Measurements from ENCODE around the gene SAMD7.

SAMD7 gene

GRCh38 chr3:169969174-169970095 is 58.1 kb downstream of the SAMD7 start:
- ChIA-PET CTCF (interaction anchor here (0.6 to 1.0 kb wide), 2 partner anchors 50 to 68 kb away, joined by 3 read pairs; partner anchors contain the start of gene GPR160), POLR2A (no interaction called here)
- H3K9me3 ChIP-seq (ENCODE audit: control insufficient read depth, insufficient read depth, low read depth, low read length), result no peaks in the 10 kb centered on the region
- no peaks in the 10 kb centered on the region for H3K4me1 ChIP-seq (ENCODE audit: control insufficient read depth, insufficient read depth, low read length)
- H3K36me3 ChIP-seq (ENCODE audit: control insufficient read depth in 2 of 2, insufficient read depth in 1 of 2, low read length in 2 of 2), result peaks cover 0 to 9% of the 10 kb centered on the region in 2 experiments; a peak in 1 of 3 replicates
- TF ChIP-seq KLF9 (tag by site-specific recombination; IDR thresholded peaks at IDR 0.05; ENCODE audit: low read depth) (no peak), ZNF37A (tag by site-specific recombination; IDR thresholded peaks at IDR 0.05) (no peak), ZBTB17 (tag by site-specific recombination; IDR thresholded peaks at IDR 0.05) (0 out of 2 replicates have a peak, but pooled peaks have one; percentile 15), PRDM6 (tag by site-specific recombination; IDR thresholded peaks at IDR 0.05) (peak; percentile 13; the same call in 1 of the 2 replicates)
- H3K27ac ChIP-seq (ENCODE audit: extremely low read depth, low read depth, low read length), result no peak overlapping the region
- no peak overlapping the region for H3K4me3 ChIP-seq (ENCODE audit: low read depth, low read length)

DNA sequence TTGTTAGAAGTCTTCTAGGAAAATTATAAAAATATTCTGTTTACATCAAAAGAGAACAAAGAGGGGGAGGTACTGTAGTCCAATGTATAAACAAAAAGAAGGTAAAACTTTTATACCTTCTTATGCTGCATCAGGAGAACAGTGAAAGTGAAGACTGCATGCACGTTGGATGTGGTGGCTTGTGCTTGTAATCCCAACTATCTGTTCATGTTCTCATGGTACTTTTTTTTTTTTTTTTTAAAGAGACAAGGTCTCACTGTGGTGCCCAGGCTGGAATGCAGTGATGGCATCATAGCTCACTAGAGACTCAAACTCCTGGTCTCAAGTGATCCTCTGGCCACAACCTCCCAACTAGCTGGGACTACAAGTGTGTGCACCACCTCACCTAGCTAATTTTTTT is 59.5 kb downstream of the SAMD7 start:
- H3K4me3 ChIP-seq (ENCODE audit: low read depth, low read length), result no peak overlapping the region
- H3K27ac ChIP-seq (ENCODE audit: extremely low read depth, low read depth, low read length), result no peak overlapping the region
- peaks cover 0 to 13% of the 10 kb centered on the region in 2 experiments; a peak in 2 of 3 replicates for H3K36me3 ChIP-seq (ENCODE audit: control insufficient read depth in 2 of 2, insufficient read depth in 1 of 2, low read length in 2 of 2)
- ChIA-PET POLR2A (no interaction called here), CTCF (interaction anchor here (0.8 kb wide), 1 partner anchor 145 kb away, joined by 4 read pairs; no protein-coding TSS in a partner anchor)
- H3K4me1 ChIP-seq (ENCODE audit: control insufficient read depth, insufficient read depth, low read length), result no peaks in the 10 kb centered on the region
- TF ChIP-seq ZNF211 (tag by site-specific recombination; IDR thresholded peaks at IDR 0.05; ENCODE audit: low read depth) (no peak), ZNF362 (tag by site-specific recombination; IDR thresholded peaks at IDR 0.05) (peak; percentile 44; the same call in 1 of the 2 replicates), ZNF600 (tag by site-specific recombination; IDR thresholded peaks at IDR 0.05) (peak; percentile 37; the same call in 1 of the 2 replicates), ZNF664 (tag by site-specific recombination; IDR thresholded peaks at IDR 0.05) (no peak)
- H3K9me3 ChIP-seq (ENCODE audit: control insufficient read depth, insufficient read depth, low read depth, low read length), result no peaks in the 10 kb centered on the region

DNA sequence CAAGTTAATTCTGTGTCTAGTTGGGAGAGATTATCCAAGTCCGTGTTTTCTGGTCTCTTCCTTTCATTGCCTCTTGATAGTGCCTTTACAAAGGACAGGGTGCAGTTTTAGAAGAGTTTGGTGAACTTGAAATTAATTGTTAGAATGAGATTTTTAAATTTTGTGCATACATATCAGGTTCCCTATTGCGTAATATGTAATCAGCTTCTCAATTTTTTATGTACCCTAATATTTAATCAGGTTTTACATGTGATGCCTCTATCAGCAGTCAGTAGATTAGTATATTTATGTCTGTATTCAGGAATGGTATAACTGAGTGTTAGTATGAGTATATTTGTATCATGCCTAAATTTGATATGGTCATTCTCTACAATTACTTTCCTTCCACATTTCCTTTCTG is 60.1 kb downstream of the SAMD7 start:
- ChIA-PET POLR2A (no interaction called here), CTCF (no interaction called here)

More for the DNA sequence above, 60.1 kb downstream of the SAMD7 start:
- TF ChIP-seq ZNF394 (tag by site-specific recombination; IDR thresholded peaks at IDR 0.05; ENCODE audit: borderline replicate concordance), result no peak
- TF ChIP-seq ZNF580 (tag by site-specific recombination; IDR thresholded peaks at IDR 0.05), result no peak
- TF ChIP-seq ZNF423 (tag by site-specific recombination; IDR thresholded peaks at IDR 0.05), result no peak
- TF ChIP-seq ZNF266 (tag by site-specific recombination; IDR thresholded peaks at IDR 0.05; ENCODE audit: low read depth), result no peak
- no peak for TF ChIP-seq ZBTB20 (tag by site-specific recombination; IDR thresholded peaks at IDR 0.05)
- TF ChIP-seq, protein P1, sequence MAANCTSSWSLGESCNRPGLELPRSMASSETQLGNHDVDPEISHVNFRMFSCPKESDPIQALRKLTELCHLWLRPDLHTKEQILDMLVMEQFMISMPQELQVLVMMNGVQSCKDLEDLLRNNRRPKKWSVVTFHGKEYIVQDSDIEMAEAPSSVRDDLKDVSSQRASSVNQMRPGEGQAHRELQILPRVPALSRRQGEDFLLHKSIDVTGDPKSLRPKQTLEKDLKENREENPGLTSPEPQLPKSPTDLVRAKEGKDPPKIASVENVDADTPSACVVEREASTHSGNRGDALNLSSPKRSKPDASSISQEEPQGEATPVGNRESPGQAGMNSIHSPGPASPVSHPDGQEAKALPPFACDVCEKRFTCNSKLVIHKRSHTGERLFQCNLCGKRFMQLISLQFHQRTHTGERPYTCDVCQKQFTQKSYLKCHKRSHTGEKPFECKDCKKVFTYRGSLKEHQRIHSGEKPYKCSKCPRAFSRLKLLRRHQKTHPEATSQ (tag by site-specific recombination; IDR thresholded peaks at IDR 0.05), result no peak
- no peak for TF ChIP-seq ZNF354C (tag by site-specific recombination; IDR thresholded peaks at IDR 0.05; ENCODE audit: borderline replicate concordance, low read depth)
- TF ChIP-seq ZNF549 (tag by site-specific recombination; IDR thresholded peaks at IDR 0.05), result no peak
- TF ChIP-seq, protein P2, sequence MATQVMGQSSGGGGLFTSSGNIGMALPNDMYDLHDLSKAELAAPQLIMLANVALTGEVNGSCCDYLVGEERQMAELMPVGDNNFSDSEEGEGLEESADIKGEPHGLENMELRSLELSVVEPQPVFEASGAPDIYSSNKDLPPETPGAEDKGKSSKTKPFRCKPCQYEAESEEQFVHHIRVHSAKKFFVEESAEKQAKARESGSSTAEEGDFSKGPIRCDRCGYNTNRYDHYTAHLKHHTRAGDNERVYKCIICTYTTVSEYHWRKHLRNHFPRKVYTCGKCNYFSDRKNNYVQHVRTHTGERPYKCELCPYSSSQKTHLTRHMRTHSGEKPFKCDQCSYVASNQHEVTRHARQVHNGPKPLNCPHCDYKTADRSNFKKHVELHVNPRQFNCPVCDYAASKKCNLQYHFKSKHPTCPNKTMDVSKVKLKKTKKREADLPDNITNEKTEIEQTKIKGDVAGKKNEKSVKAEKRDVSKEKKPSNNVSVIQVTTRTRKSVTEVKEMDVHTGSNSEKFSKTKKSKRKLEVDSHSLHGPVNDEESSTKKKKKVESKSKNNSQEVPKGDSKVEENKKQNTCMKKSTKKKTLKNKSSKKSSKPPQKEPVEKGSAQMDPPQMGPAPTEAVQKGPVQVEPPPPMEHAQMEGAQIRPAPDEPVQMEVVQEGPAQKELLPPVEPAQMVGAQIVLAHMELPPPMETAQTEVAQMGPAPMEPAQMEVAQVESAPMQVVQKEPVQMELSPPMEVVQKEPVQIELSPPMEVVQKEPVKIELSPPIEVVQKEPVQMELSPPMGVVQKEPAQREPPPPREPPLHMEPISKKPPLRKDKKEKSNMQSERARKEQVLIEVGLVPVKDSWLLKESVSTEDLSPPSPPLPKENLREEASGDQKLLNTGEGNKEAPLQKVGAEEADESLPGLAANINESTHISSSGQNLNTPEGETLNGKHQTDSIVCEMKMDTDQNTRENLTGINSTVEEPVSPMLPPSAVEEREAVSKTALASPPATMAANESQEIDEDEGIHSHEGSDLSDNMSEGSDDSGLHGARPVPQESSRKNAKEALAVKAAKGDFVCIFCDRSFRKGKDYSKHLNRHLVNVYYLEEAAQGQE (tag by site-specific recombination; IDR thresholded peaks at IDR 0.05), result no peak
- Histone ChIP-seq H3K4me3 (ENCODE audit: low read depth, low read length) (no peak overlapping the region), H3K4me1 (ENCODE audit: control insufficient read depth, insufficient read depth, low read length) (no peaks in the 10 kb centered on the region), H3K27ac (ENCODE audit: extremely low read depth, low read depth, low read length) (no peak overlapping the region), H3K9me3 (ENCODE audit: control insufficient read depth, insufficient read depth, low read depth, low read length) (no peaks in the 10 kb centered on the region), H3K36me3 (ENCODE audit: control insufficient read depth in 2 of 2, insufficient read depth in 1 of 2, low read length in 2 of 2) (peaks cover 0 to 19% of the 10 kb centered on the region in 2 experiments; a peak in 2 of 3 replicates)

Measured in HEK293 (cell line).